GM15510 (cell line): Measurements from ENCODE around the gene CASP3.

Experiments used
- POLR2A ChIP-seq: IDR thresholded peaks from 3 replicates; pipeline ENCODE4 v1.6.1; 2011; ENCODE audit warnings: borderline replicate concordance; ENCODE audit not compliant: insufficient read length; ENCODE audit errors: extremely low read depth

The CASP3 gene

DNA sequence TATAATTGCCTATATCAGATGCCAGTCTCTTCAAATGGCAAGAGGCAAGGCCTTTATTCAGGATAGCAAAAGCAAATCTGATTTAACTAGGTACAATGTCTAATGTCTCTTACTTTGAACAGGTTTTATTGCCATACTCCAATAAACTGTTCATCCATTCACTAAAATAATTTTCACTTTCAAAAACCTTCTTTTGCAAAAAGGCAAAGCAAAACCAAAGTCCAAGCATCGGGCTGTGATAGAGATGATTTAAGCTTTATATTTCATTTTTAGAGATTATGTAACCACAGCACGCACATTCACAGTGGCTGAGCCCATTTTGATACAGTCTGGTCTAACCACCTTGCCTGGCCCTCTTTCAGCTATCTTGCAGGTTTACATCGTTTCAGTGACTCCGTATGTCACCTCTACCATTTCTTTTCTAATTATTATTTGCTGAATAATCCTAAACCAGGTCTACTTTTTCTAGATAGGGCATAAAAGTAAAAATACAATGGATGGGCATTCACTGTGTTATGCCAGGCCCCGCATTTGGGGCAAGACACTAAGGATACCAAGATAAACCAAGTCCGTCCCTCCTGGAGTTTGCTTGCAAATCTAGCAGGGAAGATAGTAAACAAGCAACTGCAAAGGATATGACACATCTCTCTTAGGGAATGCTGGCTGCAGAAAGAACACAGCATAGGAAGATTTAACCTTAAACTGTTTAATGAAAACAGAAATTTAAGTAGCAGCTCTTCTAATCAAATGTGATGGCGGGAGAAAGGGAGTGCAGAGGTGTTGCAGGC, 1.8 kb downstream of the CASP3 start:
- no peak for TF ChIP-seq POLR2A

DNA sequence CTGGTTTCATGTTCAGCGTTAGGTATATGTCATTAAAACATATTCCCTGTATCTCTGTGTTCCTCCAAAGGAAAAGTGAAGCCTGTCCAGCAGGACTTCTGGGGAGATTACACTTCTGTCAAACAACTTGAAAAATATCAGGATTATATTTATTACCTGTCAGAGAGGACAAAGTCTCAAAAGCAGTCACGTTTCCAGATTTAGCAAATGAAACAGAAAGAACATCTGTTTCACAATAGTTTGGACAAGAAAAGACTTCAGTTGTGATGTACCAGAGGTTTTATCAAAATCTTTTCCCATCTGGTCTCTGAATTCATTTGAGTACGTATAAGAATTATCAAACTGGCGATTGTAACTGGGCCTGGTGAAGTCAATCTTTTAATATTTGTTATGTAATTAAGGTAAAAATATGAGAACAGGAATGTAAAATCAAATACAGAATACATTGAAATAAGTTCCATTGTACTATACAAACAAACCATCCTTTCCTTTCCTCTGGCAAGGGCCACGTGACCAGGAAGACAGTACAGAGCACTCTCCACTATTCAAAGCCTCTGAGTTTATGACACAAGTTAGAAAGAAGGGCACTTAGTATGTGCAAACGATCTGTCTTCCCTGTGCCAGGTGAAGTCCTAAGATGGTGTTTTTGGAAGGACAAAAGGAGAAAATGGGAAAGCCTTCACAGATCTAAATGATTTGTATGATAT, 3.2 kb downstream of the CASP3 start:
- no peak for TF ChIP-seq POLR2A

GRCh38 chr4:184644553-184645307, 4.5 kb downstream of the CASP3 start:
- TF ChIP-seq POLR2A = no peak

- TF ChIP-seq POLR2A = no peak
Measured at GRCh38 chr4:184643731-184644130, 5.5 kb downstream of the CASP3 start.

- no peak for TF ChIP-seq POLR2A
Measured at GRCh38 chr4:184641451-184641850, 7.8 kb downstream of the CASP3 start.

GRCh38 chr4:184641022-184641421, 8.2 kb downstream of the CASP3 start:
- TF ChIP-seq POLR2A = no peak

DNA sequence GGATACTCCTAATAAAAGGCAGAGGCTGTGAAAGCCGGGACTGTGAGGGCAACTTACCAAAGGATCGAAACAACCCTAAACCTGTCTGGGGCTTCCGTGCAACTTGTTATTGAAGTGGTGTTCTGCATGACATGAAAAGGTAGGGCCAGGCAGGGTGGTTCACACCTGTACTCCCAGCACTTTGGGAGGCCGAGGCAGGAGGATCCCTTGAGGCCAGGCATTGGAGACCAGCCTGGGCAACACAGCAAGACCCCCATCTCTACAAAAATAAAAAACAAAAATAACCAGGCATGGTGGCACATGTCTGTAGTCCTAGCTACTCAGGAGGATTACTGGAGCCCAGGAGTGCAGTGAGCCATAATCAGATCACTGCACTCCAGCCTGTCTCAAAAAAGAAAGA, 12.3 kb downstream of the CASP3 start:
- no peak for TF ChIP-seq POLR2A

GRCh38 chr4:184636144-184636543, 13.1 kb downstream of the CASP3 start:
- TF ChIP-seq POLR2A = no peak

- no peak for TF ChIP-seq POLR2A
Measured at GRCh38 chr4:184635381-184635780, 13.9 kb downstream of the CASP3 start.

GRCh38 chr4:184632842-184633241, 16.4 kb downstream of the CASP3 start:
- TF ChIP-seq POLR2A = no peak

DNA sequence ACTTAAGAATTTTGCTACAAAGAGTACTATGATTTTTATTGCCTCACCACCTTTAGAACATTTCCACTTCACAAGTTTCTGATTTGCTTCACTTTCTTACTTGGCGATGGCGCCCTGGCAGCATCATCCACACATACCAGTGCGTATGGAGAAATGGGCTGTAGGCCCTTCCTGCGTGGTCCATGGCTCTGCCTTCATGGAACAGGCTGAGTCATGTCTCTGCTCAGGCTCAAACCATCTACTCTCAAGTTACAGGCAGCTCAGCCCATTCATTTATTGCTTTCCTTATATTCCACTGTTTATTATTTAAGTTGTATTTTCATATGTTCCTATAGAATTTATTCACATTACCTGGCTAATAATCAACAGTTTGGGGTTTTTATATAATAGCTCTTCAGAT, 21.1 kb downstream of the CASP3 start:
- TF ChIP-seq POLR2A = no peak

DNA sequence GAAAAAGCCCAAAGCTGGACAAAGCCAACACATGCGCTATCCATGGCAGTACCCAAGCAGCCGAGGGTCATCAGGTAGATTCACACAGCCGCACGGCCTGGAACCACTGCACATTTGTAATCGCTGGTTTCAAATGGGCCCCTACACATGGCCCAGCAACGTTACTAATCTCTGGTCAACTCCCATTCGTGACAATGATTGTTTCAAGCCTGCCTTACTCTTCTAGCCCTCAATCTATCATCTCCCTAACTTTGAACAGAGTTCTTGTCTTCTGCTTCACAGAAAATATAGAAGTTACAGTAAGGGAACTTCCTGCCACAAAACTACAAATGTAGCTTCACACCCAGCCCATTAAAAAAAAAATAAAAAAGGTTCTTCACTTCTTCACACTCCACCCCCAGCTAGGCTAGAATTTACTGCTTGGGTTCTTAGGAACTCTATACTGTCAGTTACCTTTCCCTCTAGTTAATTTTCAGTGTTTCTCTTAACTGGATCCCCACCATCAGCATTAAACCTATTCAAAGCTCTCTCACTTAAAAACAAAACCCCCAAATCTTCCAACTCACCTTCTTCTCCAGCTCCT, 24.2 kb downstream of the CASP3 start:
- no peak for TF ChIP-seq POLR2A

DNA sequence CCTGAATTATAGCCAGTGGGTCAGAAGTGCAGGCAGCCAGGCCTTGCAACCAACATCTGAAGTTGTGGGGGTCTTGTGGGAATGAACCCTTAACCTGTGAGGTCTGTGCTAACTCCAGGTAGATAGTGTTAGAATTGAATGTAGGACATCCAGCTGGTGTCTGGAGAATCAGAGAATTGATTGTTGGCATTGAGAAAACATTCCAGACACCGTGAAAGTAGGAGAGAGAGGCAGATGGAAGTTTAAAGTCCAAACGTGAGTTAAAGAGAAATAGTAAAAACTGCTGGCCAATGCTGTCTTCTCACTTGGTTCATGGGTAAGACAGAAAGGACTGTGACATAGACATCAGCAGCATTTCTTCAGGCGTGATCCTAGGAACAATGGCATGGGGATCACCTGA, 27.7 kb downstream of the CASP3 start:
- no peak for TF ChIP-seq POLR2A

DNA sequence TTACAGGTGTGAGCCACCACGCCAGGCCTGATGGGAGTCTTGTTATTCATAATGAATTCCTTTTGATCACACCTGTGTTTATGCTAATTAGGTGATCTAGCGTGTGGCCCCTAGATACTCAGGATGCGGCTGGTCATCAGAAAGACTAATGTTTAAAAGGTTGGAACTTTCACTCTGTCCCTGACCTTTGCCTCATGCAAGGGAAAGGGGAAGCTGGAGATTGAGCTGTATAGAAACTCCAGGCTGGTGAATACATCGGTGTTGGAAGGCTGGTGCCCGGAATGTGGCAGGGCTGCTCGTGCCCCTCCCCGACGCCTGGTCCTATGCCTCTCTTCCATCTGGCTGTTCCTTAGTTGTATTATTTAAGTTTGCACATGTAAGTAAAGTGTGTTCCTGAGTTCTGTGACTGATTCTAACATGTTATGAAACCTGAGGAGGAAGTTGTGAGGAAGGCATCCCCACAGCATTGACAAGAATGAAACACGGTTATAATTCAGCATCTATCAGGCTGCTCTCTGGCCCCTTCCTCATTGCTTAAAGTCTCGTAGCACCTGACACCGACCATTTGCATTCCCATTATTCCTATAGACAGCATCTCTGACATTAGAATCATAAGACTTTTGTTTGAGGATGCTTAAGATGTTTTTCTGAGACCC, 28.9 kb downstream of the CASP3 start:
- TF ChIP-seq POLR2A = no peak

DNA sequence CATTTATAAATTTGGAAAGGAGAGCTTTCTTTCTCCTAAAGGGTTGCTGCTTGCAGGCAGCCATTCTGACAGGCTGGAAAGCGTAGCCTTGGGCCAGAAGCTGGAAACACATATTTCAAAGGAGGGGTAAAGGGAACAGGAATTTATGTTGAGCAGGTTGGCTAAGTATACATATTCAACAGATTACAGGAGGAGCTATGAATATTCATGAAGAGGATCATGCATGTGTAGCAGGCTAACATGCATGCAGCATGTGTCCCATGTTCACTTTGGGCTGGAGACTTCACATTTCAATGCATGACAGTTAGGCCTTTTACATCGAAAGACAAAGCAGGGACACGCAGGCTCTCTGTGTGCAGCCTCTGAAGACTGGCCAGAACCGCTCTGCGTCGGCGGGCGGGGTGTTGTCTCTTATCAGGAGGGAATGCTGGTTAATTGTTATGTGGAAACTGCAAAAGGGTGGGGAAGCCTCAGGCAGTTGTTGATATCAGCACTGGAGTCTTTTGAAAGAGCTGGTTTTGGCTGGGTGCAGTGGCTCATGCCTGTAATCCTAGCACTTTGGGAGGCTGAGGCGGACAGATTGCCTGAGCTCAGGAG, 31.5 kb downstream of the CASP3 start:
- TF ChIP-seq POLR2A = no peak
